ENCODE results near the gene DSEL.

GRCh38 chr18:67476585-67476984 is 39.9 kb downstream of the DSEL start:
- no peak for TF ChIP-seq CTCF (IDR thresholded peaks at IDR 0.05 in 8 of 11, conservative IDR thresholded peaks at IDR 0.05 in 3 of 11)
- no peak for TF ChIP-seq POLR2A (IDR thresholded peaks at IDR 0.05)
- no peak for TF ChIP-seq POLR2AphosphoS5 (IDR thresholded peaks at IDR 0.05)

Data from spleen (tissue), 7 donors.